Neutrophil (primary cell): ENCODE data around the gene ZFAND3.
"Not testable (repeated sequence)": the region's sequence is repeated elsewhere in the genome, so short reads cannot be mapped to it uniquely, and the experiment has no call there.

Experiments
- H3K27ac ChIP-seq: fragments of 200-600 bp; sonication (generic); 2 replicates; pipeline ENCODE4 v1.5.1; 2016; ENCODE audit warnings: mild to moderate bottlenecking, moderate library complexity
- H3K27me3 ChIP-seq: fragments of 200-600 bp; sonication (generic); 2 replicates; pipeline ENCODE4 v1.6.0; 2016; ENCODE audit warnings: mild to moderate bottlenecking
- H3K36me3 ChIP-seq: fragments of 200-600 bp; sonication (generic); 2 replicates; pipeline ENCODE4 v1.5.1; 2017
- H3K4me1 ChIP-seq, 2 experiments: fragments of 200-600 bp in 1 of 2; sonication (generic) in 1 of 2; 1 replicate in 1 of 2; 2 replicates in 1 of 2; pipeline versions ENCODE4 v1.5.1 to v1.6.1; 2013 to 2016; ENCODE audit warnings: low read depth in 1 of 2, low read length in 1 of 2, mild to moderate bottlenecking in 1 of 2, moderate library complexity in 1 of 2; ENCODE audit not compliant: control insufficient read depth in 1 of 2, insufficient read depth in 1 of 2
- H3K4me3 ChIP-seq, 2 experiments: fragments of 200-600 bp in 1 of 2; sonication (generic) in 1 of 2; 1 replicate in 1 of 2; 2 replicates in 1 of 2; pipeline ENCODE4 v1.5.1; 2013 to 2016; ENCODE audit warnings: low read depth in 1 of 2, low read length in 1 of 2, mild to moderate bottlenecking in 1 of 2, moderate library complexity in 1 of 2
- H3K9me3 ChIP-seq: fragments of 200-600 bp; sonication (generic); 2 replicates; pipeline ENCODE4 v1.5.1; 2016
- TF ChIP-seq, protein P1 (sequence below): fragments of 200-600 bp; sonication (generic); IDR thresholded peaks from 2 replicates; pipeline ENCODE4 v1.5.1; 2016; ENCODE audit warnings: antibody characterized with exemption

Gene ZFAND3

DNA sequence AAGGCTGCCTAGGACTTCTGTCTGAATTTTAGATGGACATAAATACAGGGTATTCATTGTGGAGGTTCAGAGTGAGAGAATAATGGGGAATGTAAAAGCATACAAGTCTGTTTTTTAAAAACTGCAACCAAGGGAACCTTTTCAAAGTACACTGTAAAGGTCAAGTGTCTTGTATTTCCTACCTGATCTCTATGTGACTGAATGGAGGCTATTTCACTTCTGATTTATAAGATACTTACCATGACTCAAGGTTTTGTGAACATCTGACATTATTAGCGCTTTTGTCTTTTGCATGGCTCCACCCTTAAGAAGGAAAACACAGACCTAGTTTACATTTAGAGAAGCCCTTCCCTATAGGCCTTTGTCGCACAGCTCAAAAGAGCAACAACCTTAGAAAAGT is 126.5 kb downstream of the ZFAND3 start:
- Histone ChIP-seq H3K36me3 (no peaks in the 10 kb centered on the region), H3K27me3 (no peaks in the 10 kb centered on the region), H3K4me1 (no peaks in the 10 kb centered on the region), H3K9me3 (no peaks in the 10 kb centered on the region), H3K27ac (no peak overlapping the region), H3K4me3 (no peak overlapping the region)
- TF ChIP-seq, protein P1, sequence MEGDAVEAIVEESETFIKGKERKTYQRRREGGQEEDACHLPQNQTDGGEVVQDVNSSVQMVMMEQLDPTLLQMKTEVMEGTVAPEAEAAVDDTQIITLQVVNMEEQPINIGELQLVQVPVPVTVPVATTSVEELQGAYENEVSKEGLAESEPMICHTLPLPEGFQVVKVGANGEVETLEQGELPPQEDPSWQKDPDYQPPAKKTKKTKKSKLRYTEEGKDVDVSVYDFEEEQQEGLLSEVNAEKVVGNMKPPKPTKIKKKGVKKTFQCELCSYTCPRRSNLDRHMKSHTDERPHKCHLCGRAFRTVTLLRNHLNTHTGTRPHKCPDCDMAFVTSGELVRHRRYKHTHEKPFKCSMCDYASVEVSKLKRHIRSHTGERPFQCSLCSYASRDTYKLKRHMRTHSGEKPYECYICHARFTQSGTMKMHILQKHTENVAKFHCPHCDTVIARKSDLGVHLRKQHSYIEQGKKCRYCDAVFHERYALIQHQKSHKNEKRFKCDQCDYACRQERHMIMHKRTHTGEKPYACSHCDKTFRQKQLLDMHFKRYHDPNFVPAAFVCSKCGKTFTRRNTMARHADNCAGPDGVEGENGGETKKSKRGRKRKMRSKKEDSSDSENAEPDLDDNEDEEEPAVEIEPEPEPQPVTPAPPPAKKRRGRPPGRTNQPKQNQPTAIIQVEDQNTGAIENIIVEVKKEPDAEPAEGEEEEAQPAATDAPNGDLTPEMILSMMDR: no peak

DNA sequence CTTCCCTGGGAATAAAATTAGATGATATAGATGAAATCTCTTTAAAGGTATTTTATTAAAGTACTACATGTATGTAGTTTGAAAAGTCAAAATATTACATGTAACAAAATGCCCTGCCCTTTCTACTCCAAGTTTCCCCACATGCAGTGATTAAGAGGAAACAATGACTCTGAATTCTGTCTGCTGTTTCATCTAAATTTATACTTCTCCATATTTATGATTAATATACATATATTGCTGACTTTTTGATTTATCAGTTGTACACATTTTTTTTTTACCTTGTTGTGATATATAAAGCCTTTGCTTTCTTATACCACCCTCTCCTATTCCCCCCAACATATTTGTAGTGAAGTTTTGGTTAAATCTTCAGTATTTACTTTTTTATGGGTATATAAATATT is 127.9 kb downstream of the ZFAND3 start:
- TF ChIP-seq, protein P1: no peak
- no peaks in the 10 kb centered on the region for H3K4me1 ChIP-seq
- H3K27ac ChIP-seq: no peak overlapping the region

DNA sequence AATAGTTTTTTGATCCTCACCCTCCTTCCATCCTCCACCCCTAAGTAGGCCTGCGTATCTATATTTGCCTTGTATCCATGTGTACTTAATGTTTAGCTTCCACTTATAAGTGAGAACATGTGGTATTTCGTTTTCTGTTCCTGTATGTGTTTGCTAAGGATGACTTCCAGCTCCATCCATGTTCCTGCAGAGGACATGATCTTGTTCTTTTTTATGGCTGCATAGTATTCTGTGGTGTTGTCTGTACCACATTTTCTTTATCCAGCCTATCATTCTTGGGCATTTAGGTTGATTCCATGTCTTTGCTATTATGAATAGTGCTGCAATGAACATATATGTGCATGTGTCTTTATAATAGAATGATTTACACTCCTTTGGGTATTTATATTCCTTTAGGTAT is 129.1 kb downstream of the ZFAND3 start:
- not testable (repeated sequence) for H3K4me1 ChIP-seq, H3K36me3 ChIP-seq, H3K27me3 ChIP-seq, H3K4me3 ChIP-seq, H3K9me3 ChIP-seq, H3K27ac ChIP-seq

More for the DNA sequence above, 127.9 kb downstream of the ZFAND3 start:
- no peaks in the 10 kb centered on the region for H3K9me3 ChIP-seq
- no peaks in the 10 kb centered on the region for H3K27me3 ChIP-seq
- no peak overlapping the region for H3K4me3 ChIP-seq
- no peaks in the 10 kb centered on the region for H3K36me3 ChIP-seq

DNA sequence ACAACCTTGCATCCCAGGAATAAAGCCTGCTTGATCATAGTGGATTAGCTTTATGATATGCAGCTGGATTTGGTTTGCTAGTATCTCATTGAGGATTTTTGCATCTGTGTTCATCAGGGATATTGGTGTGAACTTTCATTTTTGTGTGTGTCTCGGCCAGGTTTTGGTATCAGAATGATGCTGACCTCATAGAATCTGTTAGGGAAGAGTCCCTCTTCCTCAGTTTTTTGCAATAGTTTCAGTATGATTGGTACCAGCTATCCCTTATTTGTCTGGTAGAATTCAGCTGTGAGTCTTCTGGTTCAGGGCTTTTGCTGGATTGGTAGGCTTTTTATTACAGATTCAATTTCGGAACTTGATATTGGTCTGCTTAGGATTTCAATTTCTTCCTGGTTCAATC is 132.5 kb downstream of the ZFAND3 start:
- H3K4me3 ChIP-seq: no peak overlapping the region
- no peaks in the 10 kb centered on the region for H3K9me3 ChIP-seq
- no peak overlapping the region for H3K27ac ChIP-seq
- TF ChIP-seq, protein P1: no peak
- H3K27me3 ChIP-seq: no peaks in the 10 kb centered on the region
- peaks cover 0 to 9% of the 10 kb centered on the region in 2 experiments for H3K4me1 ChIP-seq
- no peaks in the 10 kb centered on the region for H3K36me3 ChIP-seq

DNA sequence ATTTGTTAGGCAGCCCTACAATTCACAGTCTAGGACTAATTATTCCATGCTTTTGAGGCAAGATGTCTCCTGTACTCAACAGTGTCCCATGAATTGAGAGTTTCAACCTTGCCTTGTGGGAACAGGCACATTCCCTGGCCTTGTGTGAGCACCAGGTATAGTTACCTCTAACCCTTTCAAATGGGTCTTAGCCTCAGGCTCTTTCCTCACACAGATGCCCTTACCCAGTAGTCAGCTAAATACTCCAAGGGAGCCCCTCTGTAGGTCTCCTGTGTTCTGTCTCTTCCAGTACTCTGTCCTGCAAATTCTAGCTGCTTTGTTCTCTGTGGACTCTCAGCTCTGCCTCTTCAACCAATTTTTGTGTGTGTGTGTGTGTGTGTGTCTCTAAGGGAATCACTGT is 135.3 kb downstream of the ZFAND3 start:
- Histone ChIP-seq H3K36me3 (no peaks in the 10 kb centered on the region), H3K4me3 (no peak overlapping the region), H3K4me1 (peaks cover 3 to 9% of the 10 kb centered on the region in 2 experiments), H3K9me3 (no peaks in the 10 kb centered on the region), H3K27ac (no peak overlapping the region), H3K27me3 (no peaks in the 10 kb centered on the region)
- TF ChIP-seq, protein P1: no peak

DNA sequence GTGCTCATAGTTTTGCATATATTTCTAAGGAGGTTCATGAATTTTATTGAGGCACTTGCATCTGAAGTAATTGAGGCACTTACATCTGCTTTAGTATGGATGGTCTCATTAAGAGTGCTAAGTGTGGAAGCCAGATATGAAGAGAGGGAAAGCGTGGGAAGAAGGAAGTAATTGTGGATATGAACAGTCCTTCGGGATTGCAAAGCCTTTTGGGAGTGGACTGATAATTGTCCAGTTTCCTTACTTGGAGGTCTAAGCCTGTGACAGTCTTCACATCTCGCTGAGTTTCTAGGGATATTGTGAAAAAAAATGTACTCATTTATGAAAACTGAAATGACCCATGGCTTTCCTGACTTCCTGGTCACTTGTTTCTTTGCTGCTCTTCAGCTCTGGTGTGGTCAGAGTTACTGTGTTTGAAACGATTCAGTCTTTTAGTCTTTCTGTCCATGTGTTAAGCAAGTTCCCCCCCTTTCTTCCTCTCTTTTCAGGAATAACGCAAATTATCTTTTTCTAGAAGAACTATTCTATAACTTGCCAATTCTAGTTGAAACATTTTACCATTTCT is 137.3 kb downstream of the ZFAND3 start:
- H3K4me1 ChIP-seq: peaks cover 3 to 9% of the 10 kb centered on the region in 2 experiments
- TF ChIP-seq, protein P1: no peak
- no peaks in the 10 kb centered on the region for H3K27me3 ChIP-seq

More for the DNA sequence above, 137.3 kb downstream of the ZFAND3 start:
- Histone ChIP-seq H3K4me3 (no peak overlapping the region), H3K36me3 (no peaks in the 10 kb centered on the region), H3K27ac (peak overlapping the region; percentile 3), H3K9me3 (no peaks in the 10 kb centered on the region)
